Measurements from ENCODE around the gene DDX17. TPM values are rescaled to one million over a fixed set of nuclear protein-coding genes. Genes with fewer than 3 reads are reported as not detected.
"Not testable (repeated sequence)": the region's sequence is repeated elsewhere in the genome, so short reads cannot be mapped to it uniquely, and the experiment has no call there.

The DDX17 gene
- total RNA-seq, 2 donors from 2014 or later = 663 to 682 TPM

DNA sequence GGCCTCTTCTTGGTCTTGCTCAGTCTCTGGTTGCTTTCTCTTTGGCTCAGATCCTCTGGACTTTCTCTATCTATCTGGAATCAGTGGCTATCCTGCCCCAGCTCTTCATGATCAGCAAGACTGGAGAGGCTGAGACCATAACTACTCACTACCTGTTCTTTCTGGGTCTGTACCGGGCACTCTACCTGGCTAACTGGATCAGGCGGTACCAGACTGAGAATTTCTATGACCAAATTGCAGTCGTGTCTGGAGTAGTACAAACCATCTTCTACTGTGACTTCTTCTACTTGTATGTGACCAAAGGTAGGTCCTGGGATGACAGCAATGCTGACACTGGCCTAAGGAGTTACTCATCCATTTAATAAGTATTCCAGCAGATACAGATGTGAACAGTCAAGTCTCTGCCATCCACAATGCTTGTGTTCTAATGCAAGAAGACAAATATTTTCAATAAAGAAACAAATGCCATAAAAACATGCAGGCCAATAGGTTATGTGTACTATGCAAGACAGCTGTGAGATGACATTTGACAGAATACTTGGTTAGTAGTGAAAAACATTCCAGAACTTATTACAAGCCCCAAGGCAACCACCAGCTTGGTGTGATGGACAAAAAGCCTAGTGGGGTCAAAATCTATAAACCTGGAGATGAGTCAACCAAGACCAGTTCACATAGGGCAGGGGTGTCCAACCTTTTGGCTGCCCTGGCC lies 24.8 kb downstream of the DDX17 start:
- no peak overlapping the region for H3K4me3 ChIP-seq
- TF ChIP-seq, protein P1, sequence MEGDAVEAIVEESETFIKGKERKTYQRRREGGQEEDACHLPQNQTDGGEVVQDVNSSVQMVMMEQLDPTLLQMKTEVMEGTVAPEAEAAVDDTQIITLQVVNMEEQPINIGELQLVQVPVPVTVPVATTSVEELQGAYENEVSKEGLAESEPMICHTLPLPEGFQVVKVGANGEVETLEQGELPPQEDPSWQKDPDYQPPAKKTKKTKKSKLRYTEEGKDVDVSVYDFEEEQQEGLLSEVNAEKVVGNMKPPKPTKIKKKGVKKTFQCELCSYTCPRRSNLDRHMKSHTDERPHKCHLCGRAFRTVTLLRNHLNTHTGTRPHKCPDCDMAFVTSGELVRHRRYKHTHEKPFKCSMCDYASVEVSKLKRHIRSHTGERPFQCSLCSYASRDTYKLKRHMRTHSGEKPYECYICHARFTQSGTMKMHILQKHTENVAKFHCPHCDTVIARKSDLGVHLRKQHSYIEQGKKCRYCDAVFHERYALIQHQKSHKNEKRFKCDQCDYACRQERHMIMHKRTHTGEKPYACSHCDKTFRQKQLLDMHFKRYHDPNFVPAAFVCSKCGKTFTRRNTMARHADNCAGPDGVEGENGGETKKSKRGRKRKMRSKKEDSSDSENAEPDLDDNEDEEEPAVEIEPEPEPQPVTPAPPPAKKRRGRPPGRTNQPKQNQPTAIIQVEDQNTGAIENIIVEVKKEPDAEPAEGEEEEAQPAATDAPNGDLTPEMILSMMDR (IDR thresholded peaks at IDR 0.05) = no peak
- no peak for ATAC-seq (ENCODE audit: insufficient number of reproducible peaks, low FRiP score, low read depth)
- H3K36me3 ChIP-seq = peaks cover 43% of the 10 kb centered on the region
- no peaks in the 10 kb centered on the region for H3K27me3 ChIP-seq (replicated peaks; ENCODE audit: insufficient read depth)
- H3K9me3 ChIP-seq = no peaks in the 10 kb centered on the region
- no peak for DNase-seq (ENCODE audit: low spot score)
- no peaks in the 10 kb centered on the region for H3K4me1 ChIP-seq (ENCODE audit: control insufficient read depth in 1 of 2, low read depth in 2 of 2)
- no peak overlapping the region for H3K27ac ChIP-seq

DNA sequence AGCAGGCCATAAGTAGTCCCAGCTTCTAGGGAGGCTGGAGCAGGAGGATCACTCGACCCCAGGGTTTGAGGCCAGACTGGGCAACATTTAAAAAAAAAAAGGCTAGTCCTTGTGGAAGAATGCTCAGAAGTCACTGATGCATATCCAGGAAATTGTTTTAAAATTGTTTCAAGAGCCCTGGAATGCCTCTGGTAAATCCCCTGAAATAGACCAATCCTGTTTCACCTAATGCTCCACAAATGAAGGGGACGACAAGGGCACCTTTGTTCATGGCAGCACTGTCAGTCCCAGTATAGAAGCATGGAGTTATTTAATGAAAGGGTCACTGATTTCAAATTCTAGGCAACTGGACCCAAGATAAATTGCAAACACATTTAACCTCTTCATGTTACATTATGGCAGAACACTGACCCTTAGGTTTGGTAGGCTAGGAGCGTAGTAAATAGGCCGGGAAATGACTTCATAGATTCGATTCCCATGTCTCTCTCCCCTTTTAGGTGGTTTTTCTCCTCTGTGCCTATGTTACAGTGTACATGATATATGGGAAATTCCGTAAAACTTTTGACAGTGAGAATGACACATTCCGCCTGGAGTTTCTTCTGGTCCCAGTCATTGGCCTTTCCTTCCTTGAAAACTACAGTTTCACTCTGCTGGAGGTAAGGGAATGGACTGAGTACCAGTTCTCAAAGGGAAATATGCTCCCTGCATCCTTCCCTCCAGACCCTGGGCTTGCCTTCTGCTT lies 26.8 kb downstream of the DDX17 start:
- DNase-seq (ENCODE audit: low spot score) (no peak), ATAC-seq (ENCODE audit: insufficient number of reproducible peaks, low FRiP score, low read depth) (no peak)
- Histone ChIP-seq H3K9me3 (no peaks in the 10 kb centered on the region), H3K27ac (no peak overlapping the region), H3K4me3 (no peak overlapping the region), H3K27me3 (replicated peaks; ENCODE audit: insufficient read depth) (no peaks in the 10 kb centered on the region), H3K4me1 (ENCODE audit: control insufficient read depth in 1 of 2, low read depth in 2 of 2) (no peaks in the 10 kb centered on the region), H3K36me3 (peaks cover 26% of the 10 kb centered on the region)
- TF ChIP-seq, protein P1 (IDR thresholded peaks at IDR 0.05) = no peak

DNA sequence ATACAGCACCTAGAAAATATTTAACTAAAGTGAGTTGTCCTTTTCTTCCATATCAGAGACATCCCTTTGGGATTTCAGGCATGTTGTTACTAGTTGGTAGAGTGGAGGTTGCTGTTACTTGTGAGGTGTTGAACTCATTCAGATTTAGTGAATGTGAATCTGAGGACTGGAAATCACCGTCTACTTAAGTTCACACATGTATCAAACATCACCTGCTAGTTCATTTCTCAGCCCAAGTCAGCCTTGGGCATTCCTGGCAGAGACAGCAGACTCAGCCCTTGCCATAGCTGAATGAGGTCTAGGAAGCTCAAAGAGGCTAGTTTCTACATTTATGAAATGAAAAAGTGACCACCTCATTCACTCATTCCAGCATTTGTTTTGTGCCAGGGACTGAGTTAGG lies 28.5 kb downstream of the DDX17 start:
- Histone ChIP-seq H3K4me3 (no peak overlapping the region), H3K4me1 (ENCODE audit: control insufficient read depth in 1 of 2, low read depth in 2 of 2) (no peaks in the 10 kb centered on the region), H3K27me3 (replicated peaks; ENCODE audit: insufficient read depth) (no peaks in the 10 kb centered on the region), H3K27ac (no peak overlapping the region), H3K9me3 (no peaks in the 10 kb centered on the region), H3K36me3 (peaks cover 11% of the 10 kb centered on the region)
- DNase-seq (ENCODE audit: low spot score) = no peak
- TF ChIP-seq, protein P1 (IDR thresholded peaks at IDR 0.05) = no peak
- ATAC-seq (ENCODE audit: insufficient number of reproducible peaks, low FRiP score, low read depth) = no peak

DNA sequence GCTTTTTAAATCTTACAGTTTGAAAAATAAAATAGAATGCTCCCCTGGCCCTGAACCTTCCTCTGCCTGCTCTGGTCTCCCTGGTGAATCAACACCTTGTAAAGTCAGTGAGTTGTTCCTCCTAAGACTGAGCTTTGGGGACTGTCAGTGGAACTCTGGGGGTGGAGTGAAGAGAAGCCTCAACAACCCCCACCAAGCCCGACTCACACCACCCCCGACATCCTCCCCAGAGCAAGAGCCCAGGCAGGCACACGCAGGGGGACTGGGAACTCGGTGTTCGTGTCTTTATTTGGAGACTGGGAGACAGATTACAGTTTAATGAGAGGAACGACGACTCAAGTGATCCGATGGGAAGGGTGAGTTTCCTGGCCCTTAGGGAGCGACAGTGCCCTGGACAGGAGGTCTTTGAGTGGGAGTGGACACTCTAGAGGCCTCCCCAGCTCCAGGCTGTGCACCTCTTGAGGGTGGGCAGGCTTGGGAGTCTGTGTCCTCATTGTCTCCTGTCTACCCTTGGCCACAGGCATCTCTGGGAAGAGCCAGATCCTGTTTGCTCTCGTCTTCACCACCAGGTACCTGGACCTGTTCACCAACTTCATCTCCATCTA lies 32.0 kb downstream of the DDX17 start:
- Histone ChIP-seq H3K27ac (no peak overlapping the region), H3K36me3 (no peaks in the 10 kb centered on the region), H3K27me3 (replicated peaks; ENCODE audit: insufficient read depth) (no peaks in the 10 kb centered on the region), H3K4me3 (no peak overlapping the region), H3K4me1 (ENCODE audit: control insufficient read depth in 1 of 2, low read depth in 2 of 2) (peaks cover 0 to 2% of the 10 kb centered on the region in 2 donors), H3K9me3 (no peaks in the 10 kb centered on the region)
- TF ChIP-seq, protein P1 (IDR thresholded peaks at IDR 0.05) = no peak
- DNase-seq (ENCODE audit: low spot score) (no peak), ATAC-seq (ENCODE audit: insufficient number of reproducible peaks, low FRiP score, low read depth) (no peak)

DNA sequence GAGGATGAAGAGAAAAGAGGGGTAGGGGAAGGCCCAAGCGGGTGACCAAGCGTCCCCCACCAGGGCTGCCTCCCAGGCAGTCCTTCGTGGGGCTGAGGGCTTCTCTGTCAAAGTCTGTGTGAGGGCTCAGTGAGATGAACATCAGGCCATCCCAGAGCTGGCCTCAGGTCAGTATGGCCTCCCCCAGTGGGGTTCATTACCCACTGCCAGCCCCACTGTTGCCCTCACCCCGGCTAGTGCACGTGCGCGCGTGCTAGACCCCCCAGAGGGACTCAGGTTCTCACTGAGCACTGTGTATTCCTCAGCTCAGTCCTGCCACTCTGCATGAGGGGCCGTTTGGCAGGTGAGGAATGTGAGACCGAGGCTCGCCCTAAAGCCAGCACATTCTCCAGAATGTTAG lies 34.9 kb downstream of the DDX17 start:
- DNase-seq (ENCODE audit: low spot score) (no peak), ATAC-seq (ENCODE audit: insufficient number of reproducible peaks, low FRiP score, low read depth) (no peak)
- TF ChIP-seq, protein P1 (IDR thresholded peaks at IDR 0.05) = no peak

DNA sequence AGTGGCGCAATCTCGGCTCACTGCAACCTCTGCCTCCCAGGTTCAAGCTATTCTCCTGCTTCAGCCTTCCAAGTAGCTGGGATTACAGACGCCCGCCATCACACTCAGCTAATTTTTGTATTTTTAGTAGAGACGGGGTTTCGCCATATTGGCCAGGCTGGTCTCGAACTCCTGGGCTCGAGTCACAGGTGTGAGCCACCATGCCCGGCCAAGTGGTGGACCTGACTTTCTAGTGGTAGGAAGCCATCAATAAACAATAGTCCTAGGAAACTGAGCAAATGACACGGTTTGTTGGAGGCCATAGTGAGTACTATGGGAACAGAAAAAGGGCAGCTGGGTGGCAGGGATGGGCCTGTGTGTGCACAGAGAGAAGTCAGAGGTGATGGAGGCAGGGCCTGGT lies 35.9 kb downstream of the DDX17 start:
- not testable (repeated sequence) for H3K27ac ChIP-seq

More for the DNA sequence above, 34.9 kb downstream of the DDX17 start:
- Histone ChIP-seq H3K9me3 (no peaks in the 10 kb centered on the region), H3K36me3 (no peaks in the 10 kb centered on the region), H3K4me3 (no peak overlapping the region), H3K4me1 (ENCODE audit: control insufficient read depth in 1 of 2, low read depth in 2 of 2) (peaks cover 0 to 20% of the 10 kb centered on the region in 2 donors), H3K27me3 (replicated peaks; ENCODE audit: insufficient read depth) (peaks cover 3% of the 10 kb centered on the region), H3K27ac (no peak overlapping the region)

More for the DNA sequence above, 35.9 kb downstream of the DDX17 start:
- not testable (repeated sequence) for H3K27me3 ChIP-seq (replicated peaks; ENCODE audit: insufficient read depth); H3K9me3 ChIP-seq; ATAC-seq (ENCODE audit: insufficient number of reproducible peaks, low FRiP score, low read depth); H3K36me3 ChIP-seq; DNase-seq (ENCODE audit: low spot score); H3K4me3 ChIP-seq
- H3K4me1 ChIP-seq (ENCODE audit: control insufficient read depth in 1 of 2, low read depth in 2 of 2) = peaks cover 0 to 20% of the 10 kb centered on the region in 2 donors

All from thoracic aorta (tissue), 2 donors.